ENCODE measurements around the gene GPR3.

GPR3 gene, protein sequence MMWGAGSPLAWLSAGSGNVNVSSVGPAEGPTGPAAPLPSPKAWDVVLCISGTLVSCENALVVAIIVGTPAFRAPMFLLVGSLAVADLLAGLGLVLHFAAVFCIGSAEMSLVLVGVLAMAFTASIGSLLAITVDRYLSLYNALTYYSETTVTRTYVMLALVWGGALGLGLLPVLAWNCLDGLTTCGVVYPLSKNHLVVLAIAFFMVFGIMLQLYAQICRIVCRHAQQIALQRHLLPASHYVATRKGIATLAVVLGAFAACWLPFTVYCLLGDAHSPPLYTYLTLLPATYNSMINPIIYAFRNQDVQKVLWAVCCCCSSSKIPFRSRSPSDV

GRCh38 chr1:27392096-27392777 is at the start of gene GPR3:
GPR3 (plus strand) TSS chr1:27392622; CDS start chr1:27393799, 1,177 bp downstream.
- Mint-ChIP-seq H3K36me3 (peaks cover 28% of the 10 kb centered on the region), H3K9me3 (no peaks in the 10 kb centered on the region), H3K4me1 (peaks cover 29% of the 10 kb centered on the region), H3K4me3 (peak within 1 kb of the TSS; percentile 93), H3K27ac (peak within 1 kb of the TSS; percentile 91)
- ATAC-seq (peak; percentile 94), DNase-seq (ENCODE audit: low spot score in 2 of 2) (peak; percentile 92 to 95)

DNA sequence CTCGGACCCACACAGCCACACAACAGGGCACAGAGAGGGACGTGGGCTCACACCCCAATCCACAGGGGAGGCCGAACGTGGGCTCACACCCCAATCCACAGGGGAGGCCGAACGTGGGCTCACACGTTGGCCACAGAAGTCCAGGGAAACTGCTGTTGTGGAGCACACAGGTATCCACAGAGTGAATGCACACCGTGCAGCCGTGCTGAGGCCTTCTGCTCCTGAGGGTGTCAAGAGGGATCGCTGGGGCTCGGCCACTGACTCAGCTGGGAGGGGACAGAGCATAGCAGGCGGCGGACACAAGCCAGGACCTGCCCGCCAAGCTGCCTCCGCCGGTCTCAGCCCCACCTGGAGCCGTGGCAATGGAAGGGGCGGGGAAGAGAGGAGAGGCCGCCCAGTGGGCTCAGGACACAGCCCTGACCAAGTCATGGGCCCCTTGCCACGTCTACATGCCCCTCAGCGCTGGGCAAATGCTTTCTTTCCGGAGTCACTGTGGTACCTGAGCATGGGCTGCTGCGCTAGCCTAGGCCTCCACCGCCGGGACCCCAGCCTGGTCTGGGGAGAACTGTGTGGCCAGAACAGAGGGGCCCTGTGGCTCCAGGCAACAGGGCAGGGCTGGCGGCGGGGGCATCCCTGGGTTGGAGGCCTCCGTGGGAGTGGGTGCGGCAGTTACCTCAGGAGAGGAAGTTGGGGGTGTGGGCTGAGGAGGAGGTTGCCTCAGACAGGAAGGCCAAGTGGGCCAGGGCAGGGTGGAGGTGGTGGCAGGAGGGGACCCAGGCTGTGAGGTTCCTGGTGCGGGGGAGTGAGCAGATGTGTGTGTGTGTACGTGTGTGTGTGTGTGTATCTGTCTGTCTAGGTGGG is 49.4 kb upstream of the GPR3 start:
- peak overlapping the region; percentile 95 for H3K27ac Mint-ChIP-seq
- no peaks in the 10 kb centered on the region for H3K9me3 Mint-ChIP-seq
- H3K4me3 Mint-ChIP-seq: peak overlapping the region; percentile 92
- ATAC-seq: peak; percentile 71
- peaks cover 82% of the 10 kb centered on the region for H3K4me1 Mint-ChIP-seq
- peaks cover 46% of the 10 kb centered on the region for H3K36me3 Mint-ChIP-seq
- DNase-seq (ENCODE audit: low spot score in 2 of 2): peak; percentile 42 to 82

- peak overlapping the region; percentile 92 for H3K4me3 Mint-ChIP-seq
- DNase-seq (ENCODE audit: low spot score in 2 of 2) (no peak), ATAC-seq (no peak)
- H3K4me1 Mint-ChIP-seq: peaks cover 81% of the 10 kb centered on the region
- peak overlapping the region; percentile 95 for H3K27ac Mint-ChIP-seq
- H3K9me3 Mint-ChIP-seq: no peaks in the 10 kb centered on the region
- peaks cover 42% of the 10 kb centered on the region for H3K36me3 Mint-ChIP-seq
Observed at GRCh38 chr1:27343639-27344025, 48.8 kb upstream of the GPR3 start.

GRCh38 chr1:27345272-27345671 is 47.1 kb upstream of the GPR3 start:
- no peak for ATAC-seq
- Mint-ChIP-seq H3K36me3 (peaks cover 45% of the 10 kb centered on the region), H3K4me1 (peaks cover 71% of the 10 kb centered on the region), H3K27ac (peak overlapping the region; percentile 26), H3K4me3 (peak overlapping the region; percentile 15), H3K9me3 (no peaks in the 10 kb centered on the region)
- no peak for DNase-seq (ENCODE audit: low spot score in 2 of 2)

GRCh38 chr1:27346357-27346756 is 46.1 kb upstream of the GPR3 start:
- DNase-seq (ENCODE audit: low spot score in 2 of 2) (no peak), ATAC-seq (no peak)
- H3K4me1 Mint-ChIP-seq: peaks cover 60% of the 10 kb centered on the region
- H3K27ac Mint-ChIP-seq: peak overlapping the region; percentile 86
- H3K9me3 Mint-ChIP-seq: no peaks in the 10 kb centered on the region
- peaks cover 53% of the 10 kb centered on the region for H3K36me3 Mint-ChIP-seq
- H3K4me3 Mint-ChIP-seq: peak overlapping the region; percentile 7

DNA sequence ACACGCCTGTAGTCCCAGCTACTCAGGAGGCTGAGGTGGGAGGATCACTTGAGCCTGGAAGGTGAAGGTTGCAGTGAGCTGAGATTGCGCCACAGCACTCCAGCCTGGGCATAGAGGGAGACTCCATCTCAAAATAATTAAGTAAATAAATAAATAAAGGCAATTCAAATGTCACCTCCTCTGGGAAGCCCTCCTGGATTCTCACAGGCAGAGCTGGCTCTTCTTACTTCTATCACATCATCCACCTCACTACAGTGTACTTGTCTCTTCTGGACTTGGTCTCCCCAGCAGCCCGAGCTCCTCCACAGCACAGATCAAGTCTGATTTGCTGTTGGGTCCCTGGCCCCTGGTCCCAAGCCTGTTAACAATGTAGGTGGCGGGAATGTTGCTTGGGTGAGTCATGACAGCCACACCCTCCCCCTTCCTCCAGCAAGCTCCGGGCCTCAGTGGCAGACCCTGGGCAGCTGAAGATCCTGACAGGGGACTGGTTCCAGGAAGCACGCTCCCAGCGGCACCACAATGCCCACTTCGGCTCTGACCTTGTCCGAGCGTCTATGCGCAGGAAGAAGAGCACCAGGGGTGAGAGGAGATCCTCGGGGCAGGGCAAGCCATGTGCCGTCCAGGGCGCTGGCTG is 45.3 kb upstream of the GPR3 start:
- ATAC-seq: no peak
- no peaks in the 10 kb centered on the region for H3K9me3 Mint-ChIP-seq
- peak overlapping the region; percentile 68 for H3K27ac Mint-ChIP-seq
- H3K4me3 Mint-ChIP-seq: no peak overlapping the region
- H3K4me1 Mint-ChIP-seq: peaks cover 52% of the 10 kb centered on the region
- no peak for DNase-seq (ENCODE audit: low spot score in 2 of 2)
- H3K36me3 Mint-ChIP-seq: peaks cover 60% of the 10 kb centered on the region

DNA sequence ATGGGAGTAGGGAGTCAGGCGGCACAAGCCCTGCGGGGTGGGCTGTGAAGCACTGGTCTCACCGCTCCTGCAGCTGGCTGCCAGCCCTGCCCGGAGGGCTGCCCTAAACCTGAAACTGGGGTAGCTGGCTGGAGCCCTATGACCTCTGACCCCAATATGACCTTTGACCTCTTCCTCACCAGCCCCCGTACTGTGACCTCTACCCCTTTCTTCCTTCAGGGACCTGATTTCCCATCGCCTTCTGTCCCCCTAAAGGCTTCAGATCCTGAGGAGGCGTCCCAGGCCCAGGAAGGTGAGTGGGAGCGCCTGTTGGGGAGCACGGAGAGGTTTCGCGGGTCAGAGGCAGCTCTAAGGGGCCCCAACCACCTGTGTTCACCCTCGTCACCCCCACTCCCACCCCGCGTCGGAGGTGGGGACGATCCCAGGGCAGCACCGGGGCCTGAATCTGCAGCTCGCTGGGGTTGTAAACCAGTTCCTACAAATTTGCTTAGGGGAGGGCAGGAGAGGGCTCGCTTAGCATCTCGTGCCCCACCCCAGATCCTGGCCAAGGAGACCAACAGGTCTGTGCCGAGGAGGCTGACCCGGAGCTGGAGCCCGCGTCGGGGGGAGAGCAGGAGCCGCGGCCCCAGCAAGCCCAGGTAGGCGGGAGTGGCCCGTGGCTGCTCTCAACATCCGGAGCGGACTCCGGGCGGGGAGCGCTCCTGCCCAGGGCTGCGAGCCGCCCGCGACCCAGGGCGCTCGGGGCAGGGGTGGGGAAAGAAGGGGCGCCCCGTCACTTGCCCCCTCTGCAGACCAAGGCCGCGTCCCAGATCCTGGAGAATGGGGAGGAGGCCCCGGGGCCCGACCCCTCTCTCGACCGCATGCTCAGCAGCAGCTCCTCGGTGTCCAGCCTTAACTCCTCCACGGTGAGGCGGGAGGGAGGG is 43.3 kb upstream of the GPR3 start:
- H3K27ac Mint-ChIP-seq: peak overlapping the region; percentile 84
- H3K36me3 Mint-ChIP-seq: peaks cover 49% of the 10 kb centered on the region
- no peaks in the 10 kb centered on the region for H3K9me3 Mint-ChIP-seq
- peak overlapping the region; percentile 50 for H3K4me3 Mint-ChIP-seq
- H3K4me1 Mint-ChIP-seq: peaks cover 35% of the 10 kb centered on the region
- ATAC-seq (peak; percentile 70), DNase-seq (ENCODE audit: low spot score in 2 of 2) (no peak)

GRCh38 chr1:27349784-27350662 is 42.4 kb upstream of the GPR3 start:
- Mint-ChIP-seq H3K4me3 (no peak overlapping the region), H3K27ac (no peak overlapping the region), H3K36me3 (peaks cover 54% of the 10 kb centered on the region), H3K4me1 (peaks cover 31% of the 10 kb centered on the region), H3K9me3 (no peaks in the 10 kb centered on the region)
- ATAC-seq (peak; percentile 50), DNase-seq (ENCODE audit: low spot score in 2 of 2) (no peak)

DNA sequence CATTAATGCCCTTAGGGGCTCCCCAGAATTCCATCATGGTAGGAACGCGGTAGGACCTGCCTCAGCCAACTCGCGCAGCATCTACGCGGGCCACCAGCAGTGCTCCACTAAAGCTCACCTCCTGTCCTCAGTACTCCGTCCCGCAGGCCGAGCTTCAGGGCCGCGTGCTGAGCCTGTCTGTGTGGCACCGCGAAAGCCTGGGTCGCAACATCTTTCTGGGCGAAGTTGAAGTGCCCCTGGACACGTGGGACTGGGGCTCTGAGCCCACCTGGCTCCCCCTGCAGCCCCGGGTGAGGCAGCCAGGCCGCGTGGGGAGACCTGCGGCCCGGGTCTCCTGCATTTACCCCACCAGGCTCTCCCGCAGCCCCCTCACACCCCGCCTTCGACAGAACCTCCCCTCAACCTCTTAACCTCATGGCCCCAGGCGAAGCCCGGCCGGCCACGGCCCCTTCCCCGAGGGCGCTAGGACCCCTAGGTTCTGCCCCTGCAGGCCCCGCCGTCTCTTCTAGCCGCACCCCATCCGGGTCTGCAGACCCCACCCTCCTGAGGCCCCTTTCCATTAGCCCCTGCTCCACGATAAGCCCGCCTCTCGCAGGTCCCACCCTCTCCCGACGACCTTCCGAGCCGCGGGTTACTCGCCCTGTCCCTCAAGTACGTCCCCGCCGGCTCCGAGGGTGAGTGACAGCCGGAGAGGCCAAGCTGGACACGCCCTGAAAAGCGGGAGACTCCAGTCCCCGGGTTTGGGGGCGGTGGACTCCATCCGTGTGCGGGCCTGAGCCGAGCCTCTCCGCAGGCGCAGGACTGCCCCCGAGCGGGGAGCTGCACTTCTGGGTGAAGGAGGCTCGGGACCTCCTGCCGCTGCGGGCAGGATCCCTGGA is 41.5 kb upstream of the GPR3 start:
- DNase-seq (ENCODE audit: low spot score in 2 of 2) (no peak), ATAC-seq (no peak)
- Mint-ChIP-seq H3K36me3 (peaks cover 59% of the 10 kb centered on the region), H3K4me3 (no peak overlapping the region), H3K9me3 (no peaks in the 10 kb centered on the region), H3K27ac (peak overlapping the region; percentile 72), H3K4me1 (peaks cover 33% of the 10 kb centered on the region)

- H3K36me3 Mint-ChIP-seq: peaks cover 59% of the 10 kb centered on the region
- peaks cover 28% of the 10 kb centered on the region for H3K4me1 Mint-ChIP-seq
- no peak overlapping the region for H3K4me3 Mint-ChIP-seq
- ATAC-seq (no peak), DNase-seq (ENCODE audit: low spot score in 2 of 2) (no peak)
- peak overlapping the region; percentile 72 for H3K27ac Mint-ChIP-seq
- no peaks in the 10 kb centered on the region for H3K9me3 Mint-ChIP-seq
Observed at GRCh38 chr1:27351541-27352107, 40.8 kb upstream of the GPR3 start.

DNA sequence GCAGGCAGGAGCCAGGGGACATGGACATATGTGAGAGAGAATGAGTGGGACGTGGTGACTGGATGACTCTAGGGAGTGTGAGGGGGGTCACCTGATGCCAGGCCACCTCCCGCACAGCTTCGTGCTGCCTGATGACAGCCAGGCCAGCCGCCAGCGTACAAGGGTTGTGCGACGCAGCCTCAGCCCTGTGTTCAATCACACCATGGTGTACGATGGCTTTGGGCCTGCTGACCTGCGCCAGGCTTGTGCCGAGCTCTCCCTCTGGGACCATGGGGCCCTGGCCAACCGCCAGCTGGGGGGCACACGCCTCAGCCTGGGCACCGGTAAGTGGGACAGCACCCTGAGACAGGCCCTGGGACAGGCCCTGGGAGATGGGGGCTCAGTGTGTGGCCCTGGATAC is 39.3 kb upstream of the GPR3 start:
- peak overlapping the region; percentile 58 for H3K27ac Mint-ChIP-seq
- peaks cover 61% of the 10 kb centered on the region for H3K36me3 Mint-ChIP-seq
- no peak overlapping the region for H3K4me3 Mint-ChIP-seq

GRCh38 chr1:27353629-27354028 is 38.8 kb upstream of the GPR3 start:
- no peak for DNase-seq (ENCODE audit: low spot score in 2 of 2)
- Mint-ChIP-seq H3K36me3 (peaks cover 61% of the 10 kb centered on the region), H3K4me3 (no peak overlapping the region), H3K27ac (peak overlapping the region; percentile 58), H3K9me3 (no peaks in the 10 kb centered on the region), H3K4me1 (peaks cover 31% of the 10 kb centered on the region)
- no peak for ATAC-seq

More for the DNA sequence above, 39.3 kb upstream of the GPR3 start:
- DNase-seq (ENCODE audit: low spot score in 2 of 2): no peak
- ATAC-seq: no peak
- H3K4me1 Mint-ChIP-seq: peaks cover 31% of the 10 kb centered on the region
- H3K9me3 Mint-ChIP-seq: no peaks in the 10 kb centered on the region
